Measurements from ENCODE around the gene SDHD. TPM values are rescaled to one million over a fixed set of nuclear protein-coding genes. Genes with fewer than 3 reads are reported as not detected.

The SDHD gene
- polyA plus RNA-seq, 1 experiment, result 122 TPM

GRCh38 chr11:112100462-112100861, 13.8 kb downstream of the SDHD start:
- Histone ChIP-seq H3K4me3 (ENCODE audit: low read depth, low read length) (no peak overlapping the region), H3K27me3 (ENCODE audit: control insufficient read depth, insufficient read depth, low read length) (no peaks in the 10 kb centered on the region), H3K27ac (ENCODE audit: low read depth, low read length) (peak overlapping the region; percentile 78), H3K9me3 (ENCODE audit: control insufficient read depth, insufficient read depth, low read length) (no peaks in the 10 kb centered on the region)
- no peak for TF ChIP-seq CTCF (IDR thresholded peaks at IDR 0.05; ENCODE audit: low read depth, low read length)
- peak; percentile 45 for DNase-seq (ENCODE audit: low read depth, low spot score)
- POLR2A ChIA-PET, result interaction anchor here (1.7 kb wide), 1 partner anchor 57 kb away, joined by 11 read pairs; no protein-coding TSS in a partner anchor
- CTCF ChIA-PET, result interaction anchor here (0.5 to 6.1 kb wide), 4 partner anchors 12 to 181 kb away, joined by 3 to 67 read pairs (median 4); no protein-coding TSS in a partner anchor

GRCh38 chr11:112103446-112103845, 16.8 kb downstream of the SDHD start:
- no peak overlapping the region for H3K27ac ChIP-seq (ENCODE audit: low read depth, low read length)
- ChIA-PET POLR2A (no interaction called here), CTCF (interaction anchor here (0.5 to 6.1 kb wide), 6 partner anchors 9 to 226 kb away, joined by 3 to 67 read pairs (median 4); partner anchors contain the start of gene BCO2)
- no peaks in the 10 kb centered on the region for H3K9me3 ChIP-seq (ENCODE audit: control insufficient read depth, insufficient read depth, low read length)
- H3K4me3 ChIP-seq (ENCODE audit: low read depth, low read length), result no peak overlapping the region
- no peak for DNase-seq (ENCODE audit: low read depth, low spot score)
- H3K27me3 ChIP-seq (ENCODE audit: control insufficient read depth, insufficient read depth, low read length), result no peaks in the 10 kb centered on the region
- TF ChIP-seq CTCF (IDR thresholded peaks at IDR 0.05; ENCODE audit: low read depth, low read length), result no peak

GRCh38 chr11:112106070-112106469, 19.4 kb downstream of the SDHD start:
- ChIA-PET CTCF (interaction anchor here (0.6 to 1.2 kb wide), 2 partner anchors 14 to 174 kb away, joined by 3 to 5 read pairs; no protein-coding TSS in a partner anchor), POLR2A (no interaction called here)
- H3K27ac ChIP-seq (ENCODE audit: low read depth, low read length), result no peak overlapping the region
- H3K27me3 ChIP-seq (ENCODE audit: control insufficient read depth, insufficient read depth, low read length), result no peaks in the 10 kb centered on the region
- DNase-seq (ENCODE audit: low read depth, low spot score), result no peak
- TF ChIP-seq CTCF (IDR thresholded peaks at IDR 0.05; ENCODE audit: low read depth, low read length), result no peak
- H3K9me3 ChIP-seq (ENCODE audit: control insufficient read depth, insufficient read depth, low read length), result no peaks in the 10 kb centered on the region
- no peak overlapping the region for H3K4me3 ChIP-seq (ENCODE audit: low read depth, low read length)

DNA sequence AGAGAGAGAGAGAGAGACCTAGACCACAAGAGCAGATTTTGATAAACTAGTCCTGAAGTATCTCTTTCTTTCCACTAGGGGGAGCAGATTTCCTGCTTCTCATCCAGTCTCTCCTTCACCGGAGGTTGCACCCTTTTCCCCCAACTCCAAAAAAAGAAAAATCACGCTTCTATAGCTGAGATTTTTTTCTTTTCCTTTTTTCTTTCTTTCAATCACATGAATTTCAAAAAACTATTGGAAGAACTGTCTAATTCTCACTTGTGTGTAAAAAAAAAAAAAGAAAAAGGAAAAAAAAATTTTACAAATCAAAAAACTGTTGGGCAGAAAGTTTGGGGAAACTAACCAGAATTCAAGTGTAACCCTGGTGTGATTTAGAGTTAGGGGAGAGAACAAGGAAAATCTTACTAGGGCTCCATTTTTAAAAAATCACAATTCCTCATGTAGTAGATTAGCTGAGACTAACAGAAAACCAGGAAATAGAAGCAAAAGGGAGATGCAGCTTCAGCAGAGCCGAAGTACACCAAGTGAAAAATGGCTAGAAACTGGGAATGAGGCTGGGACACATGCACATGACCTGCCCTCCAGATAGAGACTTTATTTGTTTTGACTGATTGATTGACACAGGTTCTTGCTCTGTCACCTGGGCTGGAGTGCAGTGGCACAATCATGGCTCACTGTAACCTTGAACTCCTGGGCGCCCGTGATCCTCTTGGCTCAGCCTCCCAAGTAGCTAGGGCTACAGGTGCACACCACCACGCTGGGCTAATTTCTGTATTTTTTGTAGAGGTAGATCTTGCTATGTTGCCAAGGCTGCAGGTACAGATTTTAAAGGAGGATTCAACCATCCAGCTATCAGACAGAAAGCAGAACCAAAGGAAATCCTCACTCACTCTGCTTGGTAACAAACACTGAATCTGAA, 27.1 kb downstream of the SDHD start:
- DNase-seq (ENCODE audit: low read depth, low spot score), result no peak
- Histone ChIP-seq H3K27me3 (ENCODE audit: control insufficient read depth, insufficient read depth, low read length) (no peaks in the 10 kb centered on the region), H3K27ac (ENCODE audit: low read depth, low read length) (no peak overlapping the region), H3K9me3 (ENCODE audit: control insufficient read depth, insufficient read depth, low read length) (no peaks in the 10 kb centered on the region), H3K4me3 (ENCODE audit: low read depth, low read length) (no peak overlapping the region)
- CTCF ChIA-PET, result interaction anchor here (0.6 to 6.8 kb wide), 45 partner anchors 9 to 1173 kb away, joined by 3 to 140 read pairs (median 6); partner anchors contain the start of genes BCO2, IL18, PTS and SDHD
- TF ChIP-seq CTCF (IDR thresholded peaks at IDR 0.05; ENCODE audit: low read depth, low read length), result peak; percentile 77
- POLR2A ChIA-PET, result no interaction called here

GRCh38 chr11:112114460-112114859, 27.8 kb downstream of the SDHD start:
- no peak overlapping the region for H3K27ac ChIP-seq (ENCODE audit: low read depth, low read length)
- no peak for DNase-seq (ENCODE audit: low read depth, low spot score)
- TF ChIP-seq CTCF (IDR thresholded peaks at IDR 0.05; ENCODE audit: low read depth, low read length), result no peak
- POLR2A ChIA-PET, result interaction anchor here (0.6 kb wide), 1 partner anchor 69 kb away, joined by 3 read pairs; no protein-coding TSS in a partner anchor
- no peaks in the 10 kb centered on the region for H3K9me3 ChIP-seq (ENCODE audit: control insufficient read depth, insufficient read depth, low read length)
- CTCF ChIA-PET, result interaction anchor here (0.8 to 6.8 kb wide), 21 partner anchors 8 to 167 kb away, joined by 3 to 140 read pairs (median 12); partner anchors contain the start of genes BCO2, PTS, SDHD and TEX12
- H3K4me3 ChIP-seq (ENCODE audit: low read depth, low read length), result no peak overlapping the region
- no peaks in the 10 kb centered on the region for H3K27me3 ChIP-seq (ENCODE audit: control insufficient read depth, insufficient read depth, low read length)

Measured in AG04450 (cell line).